ENCODE data around the gene TNFRSF12A.
A peak's percentile ranks its signal among the peaks of the same experiment; 100 is the strongest.

TNFRSF12A gene

DNA sequence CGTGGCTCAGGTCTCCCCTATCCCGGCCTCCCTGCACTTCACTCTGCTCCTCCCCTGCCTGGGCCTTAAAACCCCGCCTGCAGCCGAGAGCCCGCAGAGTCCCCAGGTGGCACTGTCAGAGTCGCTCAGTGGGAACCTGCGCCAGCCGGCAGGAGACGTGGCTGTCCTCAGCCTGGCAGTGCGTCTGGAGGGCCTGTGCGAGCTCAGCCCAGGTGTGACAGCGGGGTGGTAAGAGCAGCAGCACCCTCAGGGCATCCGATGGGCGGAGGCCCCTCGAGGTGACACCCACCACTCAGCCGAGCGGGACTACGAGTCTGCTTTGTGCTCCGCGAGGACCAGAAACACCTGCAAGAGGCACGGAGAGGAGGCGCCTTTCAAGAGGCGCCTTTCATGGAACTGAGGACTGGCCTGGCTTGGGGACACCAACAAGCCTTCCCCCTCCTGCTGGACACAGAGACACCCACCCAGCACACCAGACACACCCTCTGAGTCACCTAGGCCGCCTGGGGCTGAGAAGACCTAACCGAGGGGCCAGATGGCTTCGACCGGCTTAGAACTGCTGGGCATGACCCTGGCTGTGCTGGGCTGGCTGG lies 7.2 kb upstream of the TNFRSF12A start, which contains the start of gene CLDN9:
CLDN9 (plus strand) TSS at position 96 of the 593 bp plus-strand sequence; CDS start at position 536, 440 bp downstream.
- DNase-seq (ENCODE audit: low read depth), result no peak

DNA sequence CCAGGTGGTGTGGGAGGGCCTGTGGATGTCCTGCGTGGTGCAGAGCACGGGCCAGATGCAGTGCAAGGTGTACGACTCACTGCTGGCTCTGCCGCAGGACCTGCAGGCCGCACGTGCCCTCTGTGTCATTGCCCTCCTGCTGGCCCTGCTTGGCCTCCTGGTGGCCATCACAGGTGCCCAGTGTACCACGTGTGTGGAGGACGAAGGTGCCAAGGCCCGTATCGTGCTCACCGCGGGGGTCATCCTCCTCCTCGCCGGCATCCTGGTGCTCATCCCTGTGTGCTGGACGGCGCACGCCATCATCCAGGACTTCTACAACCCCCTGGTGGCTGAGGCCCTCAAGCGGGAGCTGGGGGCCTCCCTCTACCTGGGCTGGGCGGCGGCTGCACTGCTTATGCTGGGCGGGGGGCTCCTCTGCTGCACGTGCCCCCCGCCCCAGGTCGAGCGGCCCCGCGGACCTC lies 6.6 kb upstream of the TNFRSF12A start:
- DNase-seq (ENCODE audit: low read depth), result no peak

DNA sequence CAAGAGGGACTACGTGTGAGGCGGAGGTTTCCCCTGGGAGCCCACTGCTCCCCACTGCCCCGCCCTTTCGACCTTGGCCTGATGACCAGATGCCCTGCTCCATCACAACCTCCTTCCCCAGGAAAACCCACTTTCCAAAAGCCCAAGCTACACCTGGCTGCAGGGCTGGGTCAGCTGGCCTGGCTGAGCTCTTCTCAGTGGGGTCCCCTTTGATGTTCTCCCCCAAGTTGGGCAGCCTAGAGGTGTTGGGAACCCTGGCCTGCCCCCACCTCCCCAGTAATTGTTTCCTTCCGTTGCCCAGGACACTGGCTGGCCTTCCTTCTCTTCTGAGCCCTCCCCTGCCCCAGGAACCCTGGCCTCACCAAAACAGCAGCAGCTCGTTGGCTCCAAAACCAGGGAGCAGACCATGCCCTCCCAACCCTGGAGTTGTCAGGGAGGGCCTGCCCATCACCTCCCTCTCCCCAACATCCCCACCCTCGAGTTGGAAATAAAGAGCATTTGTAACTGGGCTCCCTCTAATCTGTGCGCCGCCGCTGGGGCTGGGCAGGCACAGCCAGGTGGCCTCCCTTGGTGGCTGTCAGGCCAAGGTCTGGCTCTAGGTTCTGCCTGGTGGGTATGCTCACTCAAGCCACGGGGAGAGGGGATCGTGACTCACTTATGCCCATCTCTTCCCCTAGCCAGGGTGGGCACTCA lies 6.0 kb upstream of the TNFRSF12A start:
- no peak for DNase-seq (ENCODE audit: low read depth)

DNA sequence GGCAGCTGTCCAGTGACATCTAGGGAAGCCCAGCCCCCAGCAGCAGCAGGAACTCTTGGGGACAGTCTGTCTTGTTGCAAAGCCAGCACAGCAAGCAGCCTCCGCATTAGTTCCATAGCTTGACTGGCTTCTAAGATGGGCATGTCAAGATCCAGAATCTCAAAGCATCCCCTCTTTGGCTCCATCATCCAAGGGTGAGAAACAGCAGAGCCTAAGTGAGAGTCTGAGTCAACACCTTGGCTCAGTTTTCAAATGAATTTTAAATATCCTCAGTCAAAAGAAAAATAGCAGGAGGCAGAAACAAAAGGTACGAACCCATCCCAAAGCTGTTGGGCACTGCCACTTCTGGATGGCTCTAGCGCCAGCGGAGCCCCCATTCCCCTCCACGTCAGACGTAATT lies 5.2 kb upstream of the TNFRSF12A start:
- DNase-seq (ENCODE audit: low read depth), result no peak

DNA sequence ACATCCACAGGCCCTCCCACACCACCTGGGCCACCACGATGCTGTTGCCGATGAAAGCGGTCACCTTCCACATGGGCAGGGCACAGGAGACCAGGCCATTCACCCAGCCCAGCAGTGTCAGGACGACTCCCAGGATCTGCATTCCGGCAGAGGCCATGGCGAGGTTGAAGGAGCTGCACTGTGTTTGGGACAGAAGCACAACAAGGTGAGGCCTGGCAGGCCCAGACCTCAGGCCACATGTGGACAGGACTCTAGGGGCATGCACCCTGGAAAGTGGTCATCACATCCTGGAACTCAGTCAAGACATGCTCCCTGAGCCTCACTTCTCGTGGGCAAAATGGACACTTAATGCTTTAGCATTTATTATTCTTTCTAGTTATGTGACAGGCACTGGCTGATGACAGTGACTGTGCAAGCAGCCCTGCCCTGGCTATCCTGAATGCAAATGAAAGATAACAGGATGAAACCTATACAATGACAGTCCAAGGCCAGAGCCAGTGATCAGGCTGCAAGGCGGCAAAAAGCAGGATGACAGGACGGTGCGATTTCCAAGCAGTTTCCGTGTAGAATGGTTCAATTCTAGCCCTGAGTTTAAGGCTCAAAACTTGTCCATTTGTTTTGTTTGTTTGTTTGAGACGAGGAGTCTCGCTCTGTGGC lies 4.2 kb upstream of the TNFRSF12A start:
- DNase-seq (ENCODE audit: low read depth), result no peak

DNA sequence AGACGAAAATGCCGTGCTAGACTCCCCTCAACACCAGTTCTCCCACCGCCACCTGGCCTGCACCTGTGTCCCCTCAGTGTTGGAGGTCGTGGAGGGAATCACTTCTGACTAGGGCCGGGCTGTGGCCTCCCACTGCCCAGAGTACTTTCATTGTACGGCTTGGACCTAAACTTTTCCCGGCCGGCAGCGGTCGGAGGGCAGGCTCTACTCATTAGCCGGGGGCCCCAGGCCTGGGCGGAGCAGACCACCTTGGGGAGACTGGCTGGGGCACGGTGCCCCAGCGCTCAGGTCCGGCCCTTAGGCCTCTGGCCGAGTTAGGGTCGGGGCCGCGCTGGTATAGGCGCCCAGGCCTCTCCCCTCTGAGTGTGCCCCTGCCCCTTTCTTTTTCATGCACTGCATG lies 2.8 kb upstream of the TNFRSF12A start:
- no peak for DNase-seq (ENCODE audit: low read depth)

DNA sequence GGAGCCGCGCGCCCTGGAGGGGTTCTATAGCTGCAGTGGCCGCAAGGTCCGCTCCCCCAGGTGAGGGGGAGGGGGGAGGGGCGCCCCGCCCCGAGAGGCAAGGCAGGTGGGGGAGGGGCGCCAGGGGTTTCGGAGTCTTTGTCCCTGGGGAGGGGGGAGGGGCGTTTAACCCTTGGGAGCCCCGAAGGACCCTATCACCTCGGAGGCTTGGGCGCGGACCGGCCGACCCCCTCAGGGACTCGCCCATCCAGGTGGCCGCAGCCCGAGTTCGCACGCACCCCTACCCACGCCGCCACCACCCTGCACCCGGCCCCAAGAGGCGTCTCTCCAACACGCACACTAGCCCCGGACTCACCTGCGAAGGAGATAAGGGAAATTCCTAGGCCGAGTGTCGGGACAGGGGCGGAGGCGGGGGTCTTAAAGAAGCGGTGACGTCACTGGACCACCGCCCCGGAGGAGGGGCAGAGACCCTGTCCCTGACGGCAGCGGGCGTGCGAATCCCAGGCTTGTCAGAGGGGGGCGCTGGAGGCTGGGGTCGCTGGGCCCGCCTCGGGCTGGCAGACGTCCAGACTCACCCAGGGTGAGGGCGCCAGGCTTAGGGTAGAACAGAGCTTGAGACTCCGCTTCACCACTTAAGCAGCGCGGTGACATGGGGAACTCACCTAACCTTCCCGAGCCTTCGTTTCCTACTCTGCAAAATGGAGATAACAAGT lies 2.2 kb upstream of the TNFRSF12A start, which contains the start of gene CLDN6:
CLDN6 (minus strand) TSS at position 390 of the 713 bp plus-strand sequence. CDS start 2,162 bp downstream, outside the sequence.
- DNase-seq (ENCODE audit: low read depth), result no peak

DNA sequence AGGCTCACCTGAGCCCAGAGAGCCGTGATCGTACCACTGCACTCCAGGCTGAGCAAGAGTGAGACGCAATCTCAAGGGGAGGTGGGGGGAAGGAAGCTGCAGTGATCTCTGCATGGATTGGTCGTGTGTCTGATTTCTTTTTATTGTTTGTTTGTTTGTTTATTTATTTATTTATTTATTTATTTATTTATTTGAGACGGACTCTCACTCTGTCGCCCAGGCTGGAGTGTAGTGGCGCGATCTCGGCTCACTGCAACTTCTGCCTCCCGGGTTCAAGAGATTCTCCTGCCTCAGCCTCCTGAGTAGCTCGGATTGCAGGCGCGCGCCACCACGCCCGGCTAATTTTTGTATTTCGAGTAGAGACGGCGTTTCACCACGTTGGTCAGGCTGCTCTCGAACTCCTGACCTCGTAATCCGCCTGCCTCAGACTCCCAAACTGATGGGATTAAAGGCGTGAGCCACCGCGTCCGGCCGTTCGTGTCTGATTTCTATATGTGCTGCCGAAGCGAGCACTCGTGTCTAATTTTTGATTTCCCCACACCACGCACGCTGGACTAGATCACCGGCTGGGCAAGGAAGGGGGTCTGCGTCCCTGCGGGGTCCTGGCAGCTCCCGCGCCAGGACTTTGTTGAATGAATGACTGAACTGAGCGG lies 448 bp upstream of the TNFRSF12A start:
- DNase-seq (ENCODE audit: low read depth), result no peak

DNA sequence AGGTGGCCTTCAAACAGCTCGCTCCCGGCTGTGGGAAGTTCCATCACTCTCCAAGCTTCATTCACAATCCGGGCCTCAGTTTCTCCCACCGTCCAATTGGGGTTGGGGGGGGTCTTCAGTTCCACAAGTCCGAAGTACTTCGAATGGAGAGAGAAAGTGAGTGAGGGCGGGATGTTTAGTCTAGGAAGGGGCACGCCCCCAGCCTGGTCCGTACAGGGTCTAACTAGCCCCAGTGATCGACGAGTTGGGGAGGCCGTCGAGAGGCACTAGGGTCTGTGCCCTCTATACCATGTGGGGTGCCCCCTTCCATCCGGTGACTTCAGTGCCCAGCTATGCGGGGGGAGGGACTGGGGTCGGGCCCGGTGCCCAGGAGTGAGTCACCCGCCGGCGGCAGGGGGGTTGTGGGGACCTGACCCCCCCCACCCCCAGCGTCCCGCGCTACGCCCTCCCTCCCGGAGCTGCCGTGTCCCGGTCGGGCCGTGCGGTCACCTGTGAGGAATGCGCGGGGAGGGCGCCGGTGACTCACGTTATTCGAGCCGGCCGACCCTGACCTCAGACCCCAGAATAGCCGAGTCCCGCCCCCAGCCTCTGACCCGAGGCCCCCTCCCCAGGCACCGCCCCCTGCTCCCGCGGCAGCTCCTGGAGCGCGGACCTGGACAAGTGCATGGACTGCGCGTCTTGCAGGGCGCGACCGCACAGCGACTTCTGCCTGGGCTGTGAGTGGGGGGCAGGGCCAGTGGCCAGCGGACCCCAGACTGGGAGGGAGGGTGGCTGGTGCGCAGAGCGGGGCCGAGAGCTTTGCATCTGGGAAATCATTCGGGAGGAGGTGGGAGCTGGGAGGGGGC lies 658 bp downstream of the TNFRSF12A start:
- peak; percentile 91 for DNase-seq (ENCODE audit: low read depth)

DNA sequence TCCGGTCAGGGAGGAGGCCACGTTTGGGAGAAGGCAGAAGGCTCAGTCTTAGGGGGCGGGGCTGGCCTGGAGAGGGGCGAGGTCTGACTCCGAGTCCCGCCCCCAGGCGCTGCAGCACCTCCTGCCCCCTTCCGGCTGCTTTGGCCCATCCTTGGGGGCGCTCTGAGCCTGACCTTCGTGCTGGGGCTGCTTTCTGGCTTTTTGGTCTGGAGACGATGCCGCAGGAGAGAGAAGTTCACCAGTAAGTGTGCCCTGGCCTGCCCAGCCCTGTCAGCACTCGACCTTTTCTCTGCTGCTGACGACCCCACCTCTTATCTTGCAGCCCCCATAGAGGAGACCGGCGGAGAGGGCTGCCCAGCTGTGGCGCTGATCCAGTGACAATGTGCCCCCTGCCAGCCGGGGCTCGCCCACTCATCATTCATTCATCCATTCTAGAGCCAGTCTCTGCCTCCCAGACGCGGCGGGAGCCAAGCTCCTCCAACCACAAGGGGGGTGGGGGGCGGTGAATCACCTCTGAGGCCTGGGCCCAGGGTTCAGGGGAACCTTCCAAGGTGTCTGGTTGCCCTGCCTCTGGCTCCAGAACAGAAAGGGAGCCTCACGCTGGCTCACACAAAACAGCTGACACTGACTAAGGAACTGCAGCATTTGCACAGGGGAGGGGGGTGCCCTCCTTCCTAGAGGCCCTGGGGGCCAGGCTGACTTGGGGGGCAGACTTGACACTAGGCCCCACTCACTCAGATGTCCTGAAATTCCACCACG lies 1.5 kb downstream of the TNFRSF12A start:
- DNase-seq (ENCODE audit: low read depth), result peak; percentile 97

DNA sequence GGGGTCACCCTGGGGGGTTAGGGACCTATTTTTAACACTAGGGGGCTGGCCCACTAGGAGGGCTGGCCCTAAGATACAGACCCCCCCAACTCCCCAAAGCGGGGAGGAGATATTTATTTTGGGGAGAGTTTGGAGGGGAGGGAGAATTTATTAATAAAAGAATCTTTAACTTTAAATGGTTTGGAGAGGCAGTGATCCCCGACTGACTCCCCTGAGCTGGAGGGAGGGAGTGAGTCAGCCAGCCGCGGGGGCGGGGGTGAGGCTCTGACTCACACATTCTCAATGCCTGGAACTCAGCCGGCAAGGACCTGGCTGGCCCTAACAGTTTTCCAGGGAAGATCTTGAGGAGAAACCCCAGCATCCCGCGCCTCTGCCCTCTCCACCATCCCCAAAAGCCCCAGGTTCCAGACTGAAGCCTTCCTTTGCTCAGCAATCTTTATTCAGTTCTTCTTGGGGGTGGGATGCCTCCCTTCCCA lies 2.1 kb downstream of the TNFRSF12A start:
- peak; percentile 98 for DNase-seq (ENCODE audit: low read depth)

DNA sequence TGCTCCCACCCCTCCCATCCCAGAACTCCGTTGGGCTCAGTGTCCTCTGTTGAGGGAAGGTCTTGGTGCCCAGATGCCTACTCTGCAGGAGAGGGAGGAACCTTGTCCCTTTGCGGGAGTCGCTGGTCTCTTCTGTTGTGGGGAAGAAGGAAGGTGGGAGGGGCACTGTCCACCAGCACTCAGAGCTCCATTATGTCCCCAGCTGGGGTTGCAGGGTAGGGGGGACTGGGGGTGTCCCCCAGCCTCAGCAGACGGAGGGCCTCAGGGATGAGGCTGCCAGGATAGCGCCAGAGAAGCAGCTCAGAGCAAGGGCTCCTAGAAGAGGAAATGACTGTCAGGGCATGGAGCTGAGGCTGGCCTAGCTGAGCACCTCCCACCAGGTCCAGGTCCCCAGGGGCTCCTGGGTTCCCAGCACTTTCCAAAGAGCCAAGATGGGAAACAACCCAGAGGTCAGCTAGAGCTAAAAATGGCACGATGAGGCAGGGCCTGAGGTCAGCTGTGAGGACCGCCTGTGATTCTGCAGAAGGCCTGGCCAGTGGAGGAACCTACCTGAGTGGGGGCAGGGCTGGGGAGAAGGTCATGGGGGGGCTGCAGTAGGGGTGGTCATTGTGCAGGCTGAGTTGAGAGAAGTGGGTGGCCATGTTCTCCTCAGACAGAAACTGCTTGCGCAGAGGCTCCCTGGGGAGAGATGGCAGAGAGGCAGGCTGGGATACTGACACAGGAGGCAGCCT lies 2.7 kb downstream of the TNFRSF12A start:
- peak; percentile 65 for DNase-seq (ENCODE audit: low read depth)

DNA sequence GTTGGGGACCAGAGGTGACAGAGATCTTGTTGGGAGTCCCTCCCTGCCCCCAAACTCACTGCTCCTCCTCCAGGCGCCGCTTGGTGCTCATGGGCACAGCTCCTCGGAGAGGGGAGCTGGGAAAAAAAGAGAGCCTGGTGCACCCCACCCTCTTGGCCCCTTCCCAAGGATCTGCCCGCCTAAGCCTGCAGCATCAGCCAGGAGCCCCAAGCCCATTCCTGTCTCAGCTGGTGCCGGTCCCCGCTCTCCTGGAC lies 3.2 kb downstream of the TNFRSF12A start:
- DNase-seq (ENCODE audit: low read depth), result peak; percentile 85

DNA sequence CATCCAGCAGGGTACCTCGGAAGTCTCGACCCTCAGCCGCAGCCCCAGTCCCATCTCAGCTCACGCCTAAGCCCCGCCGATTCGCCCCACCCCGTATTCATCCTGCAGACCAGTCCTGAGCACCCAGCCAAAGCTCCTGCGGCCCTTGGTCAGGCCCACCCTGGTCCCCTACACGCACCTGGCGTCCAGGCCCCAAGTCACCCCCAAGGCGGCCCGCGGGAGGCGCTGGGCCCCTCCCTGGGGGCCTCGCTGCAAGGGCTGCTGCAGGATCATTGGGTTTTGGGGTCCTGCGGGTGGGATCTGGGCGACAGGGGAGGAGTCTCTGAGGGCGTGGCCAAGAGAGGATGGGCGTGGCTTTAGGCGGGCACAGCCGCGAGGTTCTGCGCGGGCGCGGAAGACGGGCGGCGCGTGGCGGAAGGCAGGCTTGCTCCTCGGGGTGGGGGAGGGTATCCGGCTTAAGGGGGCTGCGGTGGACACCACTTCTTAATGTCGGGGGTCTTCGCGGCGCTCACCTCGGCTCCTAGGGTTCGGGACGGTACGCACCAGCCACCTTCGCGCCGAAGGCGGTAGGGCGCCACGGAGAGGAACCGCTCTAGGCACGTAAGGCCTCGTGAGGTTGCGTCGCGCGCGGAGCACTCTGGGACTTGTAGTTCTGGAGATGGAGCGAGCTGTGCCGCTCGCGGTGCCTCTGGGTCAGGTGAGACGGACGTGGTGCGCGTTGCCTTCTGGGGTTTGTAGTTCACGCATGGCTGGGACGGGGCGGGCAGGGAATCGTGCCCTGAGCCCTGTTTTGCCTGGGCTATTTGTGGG lies 3.7 kb downstream of the TNFRSF12A start, which contains the start of the genes HCFC1R1 and THOC6:
HCFC1R1 (minus strand) TSS at position 274 of the 810 bp plus-strand sequence; CDS start at position 273, 1 bp downstream.
THOC6 (plus strand) TSS at position 367 of the 810 bp plus-strand sequence; CDS start at position 659, 292 bp downstream.
- peak; percentile 97 for DNase-seq (ENCODE audit: low read depth)

DNA sequence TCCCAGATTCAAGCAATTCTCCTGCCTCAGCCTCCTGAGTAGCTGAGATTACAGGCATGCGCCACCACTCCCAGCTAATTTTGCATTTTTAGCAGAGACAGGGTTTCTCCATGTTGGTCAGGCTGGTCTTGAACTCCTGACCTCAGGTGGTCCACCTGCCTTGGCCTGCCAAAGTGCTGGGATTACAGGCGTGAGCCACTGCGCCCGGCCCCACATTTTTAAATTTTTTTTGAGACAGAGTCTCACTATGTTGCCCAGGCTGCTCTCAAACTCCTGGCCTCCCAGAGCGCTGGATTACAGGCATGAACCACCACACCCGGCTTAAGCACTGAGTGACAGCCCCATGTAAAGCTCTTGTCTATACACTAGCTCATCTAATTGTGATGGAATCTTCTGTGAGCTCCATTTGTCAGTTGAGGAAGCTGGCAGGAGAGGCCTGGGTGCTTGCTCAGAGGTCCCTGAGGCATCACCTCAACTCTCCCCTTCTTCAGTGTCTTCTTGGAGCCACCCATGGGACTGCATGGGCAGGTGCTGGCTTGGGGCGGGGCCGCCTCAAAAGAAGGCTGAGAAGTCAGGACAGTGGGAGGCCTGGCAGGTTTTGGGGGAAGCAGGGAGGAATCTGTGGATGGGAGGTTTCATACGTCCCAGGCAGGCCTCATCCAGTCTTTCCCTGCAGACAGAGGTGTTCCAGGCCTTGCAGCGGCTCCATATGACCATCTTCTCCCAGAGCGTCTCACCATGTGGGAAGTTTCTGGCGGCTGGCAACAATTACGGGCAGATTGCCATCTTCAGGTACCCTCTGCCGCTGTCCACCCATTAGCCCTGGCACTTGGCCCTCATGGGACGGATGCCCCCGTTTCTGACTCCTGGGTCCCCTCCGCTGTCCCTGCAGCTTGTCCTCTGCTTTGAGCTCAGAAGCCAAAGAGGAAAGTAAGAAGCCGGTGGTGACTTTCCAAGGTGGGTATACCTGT lies 5.1 kb downstream of the TNFRSF12A start:
- DNase-seq (ENCODE audit: low read depth), result no peak

DNA sequence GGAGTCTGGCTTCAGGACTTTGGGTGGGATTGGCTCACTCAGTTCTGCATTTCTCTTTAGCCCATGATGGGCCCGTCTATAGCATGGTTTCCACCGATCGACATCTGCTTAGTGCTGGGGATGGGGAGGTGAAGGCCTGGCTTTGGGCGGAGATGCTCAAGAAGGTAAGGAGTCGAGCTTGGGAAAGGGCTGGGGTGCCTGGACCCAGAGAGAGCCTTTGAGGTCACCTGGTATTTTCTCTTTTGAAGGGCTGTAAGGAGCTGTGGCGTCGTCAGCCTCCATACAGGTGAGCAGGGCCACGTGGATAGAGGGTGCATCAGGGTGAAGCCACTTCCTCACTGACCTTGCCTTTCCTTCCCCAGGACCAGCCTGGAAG lies 5.8 kb downstream of the TNFRSF12A start:
- no peak for DNase-seq (ENCODE audit: low read depth)

Data from EH (cell line).